HEK293 (cell line): ENCODE results near the gene ITPR2.

Source experiments
- CTCF ChIP-seq: fragments of 450-650 bp; formaldehyde crosslinking; IDR thresholded peaks from 2 replicates; pipeline ENCODE4 v1.5.1; 2016; ENCODE audit warnings: missing biosample characterization, missing genetic modification characterization
- KLF10 ChIP-seq: fragments of 450-650 bp; IDR thresholded peaks from 2 replicates; pipeline ENCODE4 v1.5.1; 2018; ENCODE audit warnings: missing biosample characterization, mild to moderate bottlenecking, missing genetic modification characterization
- KLF9 ChIP-seq: fragments of 450-650 bp; formaldehyde crosslinking; IDR thresholded peaks from 2 replicates; pipeline ENCODE4 v1.5.1; 2016; ENCODE audit warnings: missing biosample characterization, missing genetic modification characterization, low read depth
- PATZ1 ChIP-seq: fragments of 450-650 bp; formaldehyde crosslinking; IDR thresholded peaks from 2 replicates; pipeline ENCODE4 v1.5.1; 2016; ENCODE audit warnings: missing biosample characterization, missing genetic modification characterization
- REST ChIP-seq: fragments of 450-650 bp; formaldehyde crosslinking; IDR thresholded peaks from 2 replicates; pipeline ENCODE4 v1.5.1; 2016; ENCODE audit warnings: missing biosample characterization, missing genetic modification characterization
- SP3 ChIP-seq: fragments of 450-650 bp; formaldehyde crosslinking; IDR thresholded peaks from 2 replicates; pipeline ENCODE4 v1.5.1; 2016; ENCODE audit warnings: missing biosample characterization, missing genetic modification characterization
- ZFP41 ChIP-seq: fragments of 450-650 bp; formaldehyde crosslinking; IDR thresholded peaks from 2 replicates; pipeline ENCODE4 v1.5.1; 2016; ENCODE audit warnings: missing biosample characterization, missing genetic modification characterization, borderline replicate concordance
- ZNF2 ChIP-seq: fragments of 450-650 bp; formaldehyde crosslinking; IDR thresholded peaks from 2 replicates; pipeline ENCODE4 v1.5.1; 2016; ENCODE audit warnings: missing biosample characterization, missing genetic modification characterization
- ZNF24 ChIP-seq: fragments of 450-650 bp; formaldehyde crosslinking; IDR thresholded peaks from 2 replicates; pipeline ENCODE4 v1.5.1; 2016; ENCODE audit warnings: missing biosample characterization, missing genetic modification characterization
- ZNF280D ChIP-seq: fragments of 450-650 bp; formaldehyde crosslinking; IDR thresholded peaks from 2 replicates; pipeline ENCODE4 v1.5.1; 2016; ENCODE audit warnings: missing biosample characterization, missing genetic modification characterization
- ZNF433 ChIP-seq: fragments of 450-650 bp; formaldehyde crosslinking; IDR thresholded peaks from 2 replicates; pipeline ENCODE4 v1.5.1; 2016; ENCODE audit warnings: missing biosample characterization, missing genetic modification characterization, low read depth

- TF ChIP-seq ZNF2: no peak
- TF ChIP-seq CTCF (tag by site-specific recombination): no peak
- no peak for TF ChIP-seq ZNF433
- no peak for TF ChIP-seq KLF10 (tag by site-specific recombination)
- TF ChIP-seq ZFP41 (tag by site-specific recombination): no peak
- TF ChIP-seq ZNF24 (tag by site-specific recombination): no peak
- no peak for TF ChIP-seq SP3 (tag by site-specific recombination)
- no peak for TF ChIP-seq KLF9
- no peak for TF ChIP-seq ZNF280D (tag by site-specific recombination)
- no peak for TF ChIP-seq PATZ1 (tag by site-specific recombination)
- no peak for TF ChIP-seq REST
Observed at GRCh38 chr12:26295001-26295400, 538.0 kb downstream of the ITPR2 start.
